ENCODE data around the gene SLC24A3.

GRCh38 chr20:19210391-19211155, 1.9 kb upstream of the SLC24A3 start:
- no peak for TF ChIP-seq CTCF (IDR thresholded peaks at IDR 0.05; ENCODE audit: low read depth, low read length, poor library complexity, severe bottlenecking)
- TF ChIP-seq EZH2phosphoT487 (IDR thresholded peaks at IDR 0.05; ENCODE audit: borderline replicate concordance, low read length) = no peak

All from DOHH2 (cell line).